GM21423 (cell line): Measurements from ENCODE around the gene ANKRD34A.
"Not testable (repeated sequence)": the region's sequence is repeated elsewhere in the genome, so short reads cannot be mapped to it uniquely, and the experiment has no call there.

Experiments
- ATAC-seq: cut with Tn5 transposase; IDR thresholded peaks from one replicate; pipeline ENCODE4 v1.9.1; 2021; ENCODE audit warnings: mild to moderate bottlenecking, moderate library complexity; ENCODE audit not compliant: unreplicated experiment

ANKRD34A gene

GRCh38 chr1:145949219-145949618 lies 15.2 kb downstream of the ANKRD34A start:
- no peak for ATAC-seq

DNA sequence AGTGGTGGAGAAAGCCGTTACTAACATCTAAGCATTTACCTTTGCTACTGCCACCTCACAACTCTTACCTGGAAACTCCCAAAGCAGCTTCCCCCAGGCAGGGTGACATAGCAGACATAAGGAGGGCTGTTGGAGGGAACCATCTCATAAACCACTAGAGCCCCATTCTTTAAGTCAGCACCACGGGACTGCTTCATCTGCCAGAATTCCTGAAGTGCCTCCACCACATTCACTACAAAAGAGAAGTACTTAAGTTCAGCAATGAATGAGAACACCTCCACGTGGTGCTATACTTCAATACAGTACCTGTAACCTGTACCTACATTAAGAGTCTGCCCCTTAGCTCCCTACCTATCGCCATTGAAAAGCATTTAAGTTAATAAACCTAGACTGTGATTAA lies 16.8 kb downstream of the ANKRD34A start:
- ATAC-seq: no peak

- no peak for ATAC-seq
Observed at GRCh38 chr1:145946477-145946986, 17.8 kb downstream of the ANKRD34A start.

DNA sequence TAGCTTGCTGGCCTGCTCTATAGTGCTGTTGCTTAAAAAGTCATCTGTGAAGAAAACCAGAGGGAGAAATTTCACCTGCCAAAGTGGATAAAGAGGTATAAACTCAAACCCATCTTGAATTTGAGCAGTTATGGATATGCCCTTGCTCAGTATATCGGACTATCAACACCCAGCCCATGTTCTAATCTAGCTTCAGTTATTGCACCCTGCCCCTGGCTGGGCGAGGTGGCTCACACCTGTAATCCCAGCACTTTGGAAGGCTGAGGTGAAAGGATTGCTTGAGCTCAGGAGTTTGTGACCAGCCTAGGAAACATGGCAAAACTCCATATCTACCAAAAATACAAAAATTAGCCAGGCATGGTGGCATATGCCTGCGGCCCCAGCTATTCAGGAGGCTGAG lies 19.8 kb downstream of the ANKRD34A start:
- ATAC-seq: no peak

- no peak for ATAC-seq
Observed at GRCh38 chr1:145942871-145943270, 21.5 kb downstream of the ANKRD34A start.

DNA sequence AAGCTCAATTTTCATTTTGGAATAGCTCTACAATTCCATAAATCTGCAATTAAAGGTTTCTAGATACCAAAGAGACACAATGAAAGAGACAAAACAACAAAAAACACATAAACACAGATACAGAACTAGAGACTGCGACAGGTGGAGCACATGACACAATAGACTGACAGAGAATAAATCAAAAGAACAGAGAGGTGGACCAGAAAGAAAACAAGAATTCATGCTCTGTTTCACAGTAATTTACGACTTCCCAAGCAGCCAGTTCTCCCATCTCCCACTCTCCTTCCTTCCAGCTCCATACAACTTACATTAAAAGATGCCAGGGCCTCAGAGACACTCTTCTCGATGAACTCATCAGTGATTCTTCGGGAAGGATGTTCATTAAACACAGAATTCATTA lies 22.0 kb downstream of the ANKRD34A start:
- ATAC-seq: no peak

DNA sequence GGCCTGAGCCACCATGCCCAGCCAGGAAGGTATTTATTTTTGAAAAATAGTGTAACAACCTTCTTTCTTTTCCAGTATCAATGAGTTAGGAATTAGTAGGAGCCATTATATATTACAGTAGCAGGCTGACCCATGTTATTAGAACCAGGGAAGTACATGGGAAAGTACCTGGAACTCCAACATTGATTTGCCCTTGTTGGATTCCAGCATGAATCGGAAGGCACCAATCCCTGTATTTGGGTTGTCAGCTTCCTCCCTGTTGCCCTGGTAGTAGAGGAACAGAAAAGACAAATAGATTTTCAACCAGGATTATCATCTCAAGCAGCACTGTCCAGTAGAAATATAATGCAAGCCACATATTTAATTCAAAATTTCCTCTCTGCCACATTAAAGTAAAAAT lies 26.9 kb downstream of the ANKRD34A start:
- ATAC-seq: no peak

DNA sequence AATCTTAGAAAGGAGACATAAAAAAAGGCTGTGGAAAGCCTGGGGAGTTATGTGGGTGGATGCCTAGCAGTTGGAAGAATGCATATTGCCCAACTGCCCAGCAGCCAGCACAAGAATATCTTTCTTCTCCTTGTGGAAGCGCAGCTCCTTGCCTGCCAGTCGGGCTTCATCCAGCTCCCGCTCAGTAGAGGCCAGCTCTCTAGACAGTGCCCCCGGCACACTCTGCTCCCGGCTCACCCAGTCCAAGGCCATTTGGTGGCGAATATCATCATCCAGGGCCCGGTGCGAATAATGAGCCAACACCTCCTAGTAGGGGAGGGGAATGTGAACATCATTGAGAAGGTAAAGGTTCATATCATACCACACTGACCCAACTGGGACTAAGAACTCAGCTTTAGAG lies 28.1 kb downstream of the ANKRD34A start:
- no peak for ATAC-seq

DNA sequence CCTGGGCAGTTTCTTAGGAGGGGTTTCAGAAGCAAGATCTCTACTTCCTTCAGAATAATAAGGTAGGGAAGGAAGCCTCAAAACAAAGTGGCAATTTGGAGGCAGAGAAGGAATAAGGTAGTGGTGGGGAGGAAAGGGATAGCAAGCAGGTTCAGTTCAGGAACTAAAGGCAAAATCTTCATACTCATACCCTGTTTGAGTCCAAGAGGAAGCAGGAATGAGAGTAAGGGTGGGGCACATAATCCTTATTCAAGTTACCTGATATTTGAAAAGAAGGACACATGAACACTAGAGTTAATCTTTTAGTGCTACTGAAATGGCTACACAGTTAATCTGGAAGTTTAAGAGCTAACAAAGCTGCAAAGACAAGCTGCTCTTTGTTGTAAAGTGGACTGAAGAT lies 28.7 kb downstream of the ANKRD34A start:
- no peak for ATAC-seq

GRCh38 chr1:145932522-145933009 lies 31.8 kb downstream of the ANKRD34A start:
- not testable (repeated sequence) for ATAC-seq

DNA sequence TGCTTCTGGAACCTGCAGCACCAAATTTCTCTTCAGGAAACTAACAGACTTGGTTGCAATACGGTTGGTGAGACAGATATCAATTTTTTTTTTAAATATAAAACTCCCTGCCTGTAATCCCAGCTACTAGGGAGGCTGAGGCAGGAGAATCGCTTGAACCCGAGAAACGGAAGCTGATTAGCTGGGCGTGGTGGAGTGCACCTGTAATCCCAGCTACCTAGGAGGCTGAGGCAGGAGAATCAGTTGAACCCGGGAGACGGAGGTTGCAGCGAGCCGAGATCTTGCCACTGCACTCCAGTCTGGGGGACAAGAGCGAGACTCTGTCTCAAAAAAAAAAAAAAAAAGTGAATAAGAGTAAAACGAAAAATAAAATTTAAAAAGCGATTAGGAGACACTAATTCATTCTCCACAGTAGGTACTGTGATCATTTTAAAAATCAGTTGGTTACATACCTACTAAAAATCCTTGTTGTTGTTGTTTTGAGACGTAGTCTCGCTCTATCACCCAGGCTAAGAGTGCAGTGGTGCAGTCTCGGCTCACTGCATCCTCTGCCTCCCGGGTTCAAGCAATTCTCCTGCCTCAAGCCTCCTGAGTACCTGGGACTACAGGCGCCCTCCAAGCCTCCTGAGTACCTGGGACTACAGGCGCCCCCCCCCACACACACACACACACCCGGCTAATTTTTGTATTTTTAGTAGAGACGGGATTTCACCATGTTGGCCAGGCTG lies 36.3 kb downstream of the ANKRD34A start:
- ATAC-seq: no peak

DNA sequence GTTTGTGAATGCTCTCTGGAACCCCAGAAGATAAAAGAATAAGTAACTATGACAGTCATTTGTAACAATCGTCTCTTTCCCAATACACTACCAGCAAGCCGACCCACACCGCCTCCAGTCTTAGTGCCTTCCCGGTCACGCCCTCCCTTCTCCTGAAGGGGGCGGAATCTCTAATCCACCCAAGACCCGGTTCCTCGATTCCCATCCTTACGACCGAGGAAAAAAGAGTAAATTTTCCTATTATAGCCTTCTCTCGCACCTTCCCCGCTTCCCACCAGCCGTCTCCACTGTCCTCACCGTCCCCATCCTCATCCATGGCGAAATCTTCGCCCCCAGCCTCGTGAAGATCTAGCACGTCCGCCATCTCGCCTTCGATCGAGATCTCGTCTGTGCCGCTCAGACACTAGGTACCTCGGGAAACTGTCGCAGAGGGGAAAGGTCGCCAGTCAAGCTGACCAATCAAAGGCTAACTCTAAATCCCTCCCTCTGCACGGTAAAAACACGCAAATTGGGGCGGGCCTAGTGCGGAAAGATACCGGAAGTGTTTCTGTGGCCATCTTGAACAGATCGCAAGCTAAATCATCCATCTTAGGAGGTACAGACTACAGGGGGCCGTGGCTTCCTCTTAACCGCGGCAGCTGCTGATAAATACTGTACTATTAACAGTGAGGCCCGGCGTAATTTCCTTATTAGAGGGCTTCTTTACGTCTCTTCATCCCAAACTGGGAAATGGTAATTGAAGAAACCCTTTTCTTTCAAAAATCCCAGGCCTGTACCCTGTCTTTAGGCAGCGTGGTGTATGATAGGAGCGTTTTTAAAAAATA lies 37.1 kb downstream of the ANKRD34A start, which contains the start of gene RBM8A:
Gene RBM8A (minus strand): TSS at position 422 of the 824 bp plus-strand sequence. CDS start 58 bp downstream, at position 364.
- ATAC-seq: peak; percentile 98

- no peak for ATAC-seq
Observed at GRCh38 chr1:145926686-145927062, 37.7 kb downstream of the ANKRD34A start.

- no peak for ATAC-seq
Observed at GRCh38 chr1:145922266-145922665, 42.1 kb downstream of the ANKRD34A start.

GRCh38 chr1:145920297-145920696 lies 44.1 kb downstream of the ANKRD34A start:
- ATAC-seq: not testable (repeated sequence)

GRCh38 chr1:145918992-145919939 lies 45.1 kb downstream of the ANKRD34A start:
- peak; percentile 17 for ATAC-seq

DNA sequence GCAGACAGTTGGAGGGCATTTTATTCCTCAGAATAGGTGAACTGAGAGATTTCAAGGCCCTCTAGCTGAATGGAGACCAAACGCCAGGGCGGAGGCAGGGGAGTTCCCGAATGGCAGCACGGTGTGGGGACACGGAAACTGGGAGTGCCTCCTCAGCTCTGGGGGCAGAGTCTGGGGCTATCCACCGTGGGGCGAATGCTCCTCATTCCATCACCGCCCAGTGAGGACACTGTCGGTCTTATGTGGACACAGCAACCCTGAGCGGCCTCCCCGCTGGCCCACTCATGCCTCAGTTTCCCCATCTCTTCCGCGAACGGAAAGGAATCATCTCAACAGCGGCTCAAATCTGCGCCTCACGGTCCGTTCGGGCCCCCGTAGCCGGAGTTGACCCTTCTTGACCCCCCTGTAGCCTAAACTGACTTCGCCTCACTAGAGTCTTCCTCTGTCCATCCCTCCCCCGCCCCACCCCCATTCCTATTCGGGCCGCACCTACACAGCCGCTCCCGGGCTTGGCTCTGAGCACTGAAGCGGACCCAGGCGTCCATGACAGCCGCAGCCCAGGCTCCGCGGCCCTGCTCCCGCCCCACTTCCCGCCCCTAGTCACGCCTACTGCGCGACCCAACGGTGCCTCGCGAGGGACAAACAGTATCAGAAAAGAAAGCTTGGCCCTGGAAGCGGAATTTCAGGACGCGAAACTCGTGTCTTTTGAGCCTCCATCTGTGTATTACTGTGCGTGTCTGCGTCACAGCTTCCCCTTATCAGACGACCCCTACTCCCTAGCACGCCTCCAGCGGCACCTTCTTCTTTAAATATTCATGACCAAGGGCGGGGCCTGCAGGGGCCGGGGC lies 46.0 kb downstream of the ANKRD34A start, which contains the start of gene PEX11B:
Gene PEX11B (minus strand): TSS at position 574 of the 848 bp plus-strand sequence. CDS start 29 bp downstream, at position 545.
- ATAC-seq: peak; percentile 80

GRCh38 chr1:145917595-145917994 lies 46.8 kb downstream of the ANKRD34A start:
- ATAC-seq: no peak

DNA sequence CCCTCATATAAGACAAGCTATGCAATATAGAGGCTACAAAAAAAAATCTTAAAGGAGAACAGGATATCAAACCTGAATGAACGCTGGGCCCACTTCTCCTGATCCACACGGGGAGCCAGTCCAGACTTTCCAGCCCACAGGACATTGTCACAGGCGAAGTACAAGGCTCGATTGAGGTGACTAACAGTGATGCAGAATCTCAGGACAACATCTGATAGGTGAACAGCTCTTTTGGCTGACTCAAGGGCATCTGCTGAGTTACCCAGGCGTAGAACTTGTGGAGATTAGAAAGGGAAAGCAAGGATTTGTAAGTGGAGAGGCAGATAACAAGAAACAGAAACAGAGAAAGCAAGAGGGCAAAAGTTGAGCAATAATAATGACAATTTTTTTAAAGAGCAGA lies 47.6 kb downstream of the ANKRD34A start:
- no peak for ATAC-seq
